ENCODE results near the gene OR52A5.

- TF ChIP-seq CTCF (IDR thresholded peaks at IDR 0.05) = peak in 2 of 3 donors; percentile 43 to 68
- TF ChIP-seq POLR2AphosphoS5 (IDR thresholded peaks at IDR 0.05) = no peak
Measured at GRCh38 chr11:5123802-5124521, 14.2 kb downstream of the OR52A5 start.
